Osteoblast (primary cell): ENCODE measurements around the gene TRPM1. TPM values are rescaled to one million over a fixed set of nuclear protein-coding genes. Genes with fewer than 3 reads are reported as not detected.
A peak's percentile ranks its signal among the peaks of the same experiment; 100 is the strongest.

Experiments
- DNase-seq: peaks from one replicate; pipeline ENCODE4 v3.0.0; 2011; ENCODE audit warnings: low spot score, mixed read lengths; ENCODE audit not compliant: insufficient read length; ENCODE audit errors: missing footprints
- H2AFZ ChIP-seq: 2 replicates; pipeline ENCODE4 v1.6.0; 2011; ENCODE audit warnings: mild to moderate bottlenecking, low read length
- H3K27ac ChIP-seq: 2 replicates; pipeline ENCODE4 v1.5.1; 2011; ENCODE audit warnings: mild to moderate bottlenecking, low read depth, low read length, moderate library complexity
- H3K27me3 ChIP-seq: 2 replicates; pipeline ENCODE4 v1.6.0; 2012; ENCODE audit warnings: mild to moderate bottlenecking, control low read depth, inconsistent platforms, low read length, moderate library complexity; ENCODE audit not compliant: insufficient read depth
- H3K36me3 ChIP-seq: 2 replicates; pipeline ENCODE4 v1.5.1; 2011; ENCODE audit warnings: mild to moderate bottlenecking, low read length, control low read depth, moderate library complexity; ENCODE audit not compliant: insufficient read depth
- H3K4me1 ChIP-seq: 2 replicates; pipeline ENCODE4 v1.5.1; 2011; ENCODE audit warnings: mild to moderate bottlenecking, low read length, control low read depth, moderate library complexity; ENCODE audit not compliant: insufficient read depth
- H3K4me2 ChIP-seq: 2 replicates; pipeline ENCODE4 v1.6.0; 2011; ENCODE audit warnings: mild to moderate bottlenecking, low read length; ENCODE audit not compliant: insufficient read depth
- H3K4me3 ChIP-seq: fragments of 200-600 bp; sonication (generic); 3 replicates; pipeline ENCODE4 v1.5.1; 2012; ENCODE audit warnings: mild to moderate bottlenecking, low read length, inconsistent platforms; ENCODE audit not compliant: insufficient read depth
- H3K79me2 ChIP-seq: 2 replicates; pipeline ENCODE4 v1.6.0; 2012; ENCODE audit warnings: mild to moderate bottlenecking, low read length, control low read depth, inconsistent platforms; ENCODE audit not compliant: insufficient read depth
- H3K9me3 ChIP-seq: 2 replicates; pipeline ENCODE4 v1.5.1; 2011; ENCODE audit warnings: low read depth, low read length, control low read depth
- H4K20me1 ChIP-seq: 2 replicates; pipeline ENCODE4 v1.6.0; 2012; ENCODE audit warnings: mild to moderate bottlenecking, low read length, control low read depth; ENCODE audit not compliant: insufficient read depth
- total RNA-seq: library from RNA; depleted of rRNA; stranded (reverse); fragments of >200 nt; gene quantifications from 2 replicates; pipeline ENCODE4 v1.2.3, GENCODE V29; 2012
- TF ChIP-seq, protein P1 (sequence below): IDR thresholded peaks from 2 replicates; pipeline ENCODE4 v1.5.1; 2011; ENCODE audit warnings: mild to moderate bottlenecking, low read depth, low read length, moderate library complexity; ENCODE audit errors: extremely low read depth

The TRPM1 gene
- total RNA-seq, 1 donor, result under 0.01 TPM

DNA sequence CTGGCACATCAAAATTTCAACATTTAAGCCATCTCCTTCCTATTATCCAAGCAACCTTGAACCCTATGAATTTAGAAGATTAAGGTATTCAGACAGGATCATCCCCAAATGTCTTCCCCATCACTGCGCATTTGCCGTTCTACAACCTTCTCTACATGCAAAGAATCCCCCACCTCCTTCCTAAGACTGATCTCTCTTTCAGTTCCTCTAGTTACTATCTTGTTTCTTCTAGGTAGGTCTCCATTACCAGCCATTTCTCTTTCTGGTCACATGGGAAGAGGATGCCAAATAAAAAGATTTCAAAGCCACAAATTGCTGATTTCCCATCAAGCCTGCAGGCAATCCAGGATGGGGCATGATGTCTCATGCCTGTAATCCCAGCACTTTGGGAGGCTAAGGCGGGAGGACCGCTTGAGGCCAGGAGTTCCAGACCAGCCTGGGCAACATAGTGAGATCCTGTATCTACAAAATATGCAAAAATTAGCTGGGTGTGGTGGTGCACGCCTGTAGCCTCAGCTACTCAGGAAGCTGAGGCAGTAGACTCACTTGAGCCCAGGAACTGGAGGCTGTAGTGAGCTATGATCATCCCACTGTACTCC is 80.4 kb downstream of the TRPM1 start:
- no peak overlapping the region for H3K4me2 ChIP-seq
- H4K20me1 ChIP-seq, result no peaks in the 10 kb centered on the region
- TF ChIP-seq, protein P1, sequence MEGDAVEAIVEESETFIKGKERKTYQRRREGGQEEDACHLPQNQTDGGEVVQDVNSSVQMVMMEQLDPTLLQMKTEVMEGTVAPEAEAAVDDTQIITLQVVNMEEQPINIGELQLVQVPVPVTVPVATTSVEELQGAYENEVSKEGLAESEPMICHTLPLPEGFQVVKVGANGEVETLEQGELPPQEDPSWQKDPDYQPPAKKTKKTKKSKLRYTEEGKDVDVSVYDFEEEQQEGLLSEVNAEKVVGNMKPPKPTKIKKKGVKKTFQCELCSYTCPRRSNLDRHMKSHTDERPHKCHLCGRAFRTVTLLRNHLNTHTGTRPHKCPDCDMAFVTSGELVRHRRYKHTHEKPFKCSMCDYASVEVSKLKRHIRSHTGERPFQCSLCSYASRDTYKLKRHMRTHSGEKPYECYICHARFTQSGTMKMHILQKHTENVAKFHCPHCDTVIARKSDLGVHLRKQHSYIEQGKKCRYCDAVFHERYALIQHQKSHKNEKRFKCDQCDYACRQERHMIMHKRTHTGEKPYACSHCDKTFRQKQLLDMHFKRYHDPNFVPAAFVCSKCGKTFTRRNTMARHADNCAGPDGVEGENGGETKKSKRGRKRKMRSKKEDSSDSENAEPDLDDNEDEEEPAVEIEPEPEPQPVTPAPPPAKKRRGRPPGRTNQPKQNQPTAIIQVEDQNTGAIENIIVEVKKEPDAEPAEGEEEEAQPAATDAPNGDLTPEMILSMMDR, result no peak
- H3K4me3 ChIP-seq, result no peak overlapping the region
- H2AFZ ChIP-seq, result no peak overlapping the region
- no peaks in the 10 kb centered on the region for H3K79me2 ChIP-seq
- H3K27ac ChIP-seq, result peak overlapping the region; percentile 38
- no peaks in the 10 kb centered on the region for H3K9me3 ChIP-seq
- no peaks in the 10 kb centered on the region for H3K27me3 ChIP-seq
- H3K36me3 ChIP-seq, result no peaks in the 10 kb centered on the region
- DNase-seq, result no peak
- peaks cover 29% of the 10 kb centered on the region for H3K4me1 ChIP-seq

DNA sequence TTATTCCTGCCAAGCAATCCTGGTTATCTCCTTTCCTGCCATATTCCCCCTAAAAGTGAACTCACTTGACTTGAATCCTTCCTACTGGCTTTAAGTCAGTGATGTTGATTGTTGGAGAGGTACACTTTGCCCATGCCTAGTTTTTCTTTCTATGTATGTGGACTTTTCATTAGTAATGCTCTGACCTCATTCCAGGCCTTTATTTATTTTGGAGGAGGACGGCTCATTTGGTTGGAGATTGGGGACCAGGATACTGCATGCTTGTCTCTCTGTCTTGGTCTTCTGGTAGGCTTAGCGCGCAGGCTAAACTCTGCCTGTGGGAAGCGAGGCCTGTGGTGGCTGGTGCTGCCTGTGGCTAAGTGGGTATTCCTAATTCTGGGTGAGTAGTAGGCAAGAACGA is 81.0 kb downstream of the TRPM1 start:
- TF ChIP-seq, protein P1, result no peak
- Histone ChIP-seq H3K27ac (peak overlapping the region; percentile 38), H4K20me1 (no peaks in the 10 kb centered on the region), H3K4me1 (peaks cover 29% of the 10 kb centered on the region), H3K4me3 (no peak overlapping the region), H3K27me3 (no peaks in the 10 kb centered on the region), H3K36me3 (no peaks in the 10 kb centered on the region), H3K4me2 (no peak overlapping the region), H3K79me2 (no peaks in the 10 kb centered on the region), H2AFZ (peak overlapping the region; percentile 67), H3K9me3 (no peaks in the 10 kb centered on the region)
- no peak for DNase-seq

DNA sequence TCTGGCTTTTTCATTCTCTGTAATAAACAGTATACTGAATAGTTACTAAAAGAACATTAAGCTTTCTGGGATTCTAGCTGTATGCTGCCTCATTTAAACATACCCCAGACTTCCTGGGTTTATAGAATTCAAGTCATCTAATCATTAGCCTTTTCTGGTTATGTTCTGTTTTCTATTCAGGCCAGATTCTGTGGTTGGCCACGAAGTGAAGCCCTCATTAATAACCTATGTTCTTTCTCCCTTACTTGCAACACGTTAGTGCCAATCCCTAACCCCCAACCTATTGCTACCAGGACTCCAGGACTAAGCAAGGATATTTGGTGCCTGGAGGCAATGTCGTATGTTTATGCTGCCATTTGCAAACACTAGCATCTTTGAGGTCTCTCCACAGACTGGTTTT is 81.5 kb downstream of the TRPM1 start:
- no peak overlapping the region for H3K4me3 ChIP-seq
- H3K27me3 ChIP-seq, result no peaks in the 10 kb centered on the region
- no peaks in the 10 kb centered on the region for H4K20me1 ChIP-seq
- peaks cover 25% of the 10 kb centered on the region for H3K4me1 ChIP-seq
- DNase-seq, result no peak
- TF ChIP-seq, protein P1, result no peak
- peak overlapping the region; percentile 67 for H2AFZ ChIP-seq
- H3K36me3 ChIP-seq, result no peaks in the 10 kb centered on the region
- H3K27ac ChIP-seq, result no peak overlapping the region
- H3K9me3 ChIP-seq, result no peaks in the 10 kb centered on the region
- no peaks in the 10 kb centered on the region for H3K79me2 ChIP-seq
- no peak overlapping the region for H3K4me2 ChIP-seq

DNA sequence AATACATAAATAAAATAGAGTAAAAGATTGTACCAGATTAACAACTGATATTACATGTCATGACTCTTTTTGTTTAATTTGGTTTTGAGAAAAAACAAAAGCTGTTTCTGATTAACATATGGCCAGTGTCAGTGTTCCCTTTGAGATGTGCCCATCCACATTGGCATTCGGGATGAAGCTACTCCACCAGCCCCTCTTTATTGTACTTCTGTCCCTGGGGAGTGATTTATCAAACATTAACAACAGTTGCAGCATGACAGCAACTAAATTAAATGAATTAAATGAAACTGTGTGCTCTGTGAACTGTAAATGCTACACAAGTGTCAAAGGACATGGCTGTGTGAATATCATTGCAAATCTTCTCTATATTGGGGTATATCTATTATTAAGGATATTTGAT is 84.2 kb downstream of the TRPM1 start:
- no peak overlapping the region for H2AFZ ChIP-seq
- H3K36me3 ChIP-seq, result no peaks in the 10 kb centered on the region
- no peak overlapping the region for H3K27ac ChIP-seq
- no peak overlapping the region for H3K4me2 ChIP-seq
- no peaks in the 10 kb centered on the region for H3K79me2 ChIP-seq
- TF ChIP-seq, protein P1, result no peak
- H4K20me1 ChIP-seq, result no peaks in the 10 kb centered on the region
- DNase-seq, result no peak
- H3K4me3 ChIP-seq, result no peak overlapping the region
- H3K27me3 ChIP-seq, result no peaks in the 10 kb centered on the region
- peaks cover 10% of the 10 kb centered on the region for H3K4me1 ChIP-seq
- H3K9me3 ChIP-seq, result peaks cover 2% of the 10 kb centered on the region
